Measurements from ENCODE around the gene GNAI3.

- TF ChIP-seq POLR2A (IDR thresholded peaks at IDR 0.05; ENCODE audit: control extremely low read depth in 1 of 2, low read depth in 2 of 2, low read length in 2 of 2) = no peak
- TF ChIP-seq MAX (IDR thresholded peaks at IDR 0.05) = no peak
- no peak for TF ChIP-seq BRCA1 (IDR thresholded peaks at IDR 0.05; ENCODE audit: low read depth, low read length)
- TF ChIP-seq ATF2 (IDR thresholded peaks at IDR 0.05; ENCODE audit: low read length) = no peak
- TF ChIP-seq SUZ12 (IDR thresholded peaks at IDR 0.05; ENCODE audit: low read length) = no peak
- TF ChIP-seq YY1 (IDR thresholded peaks at IDR 0.05; ENCODE audit: low read depth, low read length) = peak; percentile 57; the same call in 1 of the 2 replicates
- TF ChIP-seq TAF1 (IDR thresholded peaks at IDR 0.05; ENCODE audit: low read depth, low read length) = 0 out of 2 replicates have a peak, but pooled peaks have one; percentile 29
- TF ChIP-seq SP1 (IDR thresholded peaks at IDR 0.05; ENCODE audit: low read depth, low read length) = no peak
Measured at GRCh38 chr1:109643385-109644230, 95.2 kb downstream of the GNAI3 start.

Data from H1 (cell line).